GM23338 (cell line): Measurements from ENCODE around the gene ADD1. TPM values are rescaled to one million over a fixed set of nuclear protein-coding genes. Genes with fewer than 3 reads are reported as not detected.
A peak's percentile ranks its signal among the peaks of the same experiment; 100 is the strongest.

Experiments used
- ATAC-seq: fragments of 200-7000 bp; cut with Tn5 transposase; 3 replicates; pipeline ENCODE4 v1.9.1; 2020
- DNase-seq: peaks from one replicate; pipeline ENCODE4 v3.0.0-alpha.2; 2015; ENCODE audit warnings: low spot score
- H2AFZ ChIP-seq: fragments of 200-600 bp; sonication (generic); 2 replicates; pipeline ENCODE4 v1.8.0; 2016; ENCODE audit warnings: antibody characterized with exemption, mild to moderate bottlenecking, moderate library complexity
- H3F3A ChIP-seq: fragments of 200-600 bp; sonication (generic); replicated peaks from 2 replicates; pipeline ENCODE4 v1.8.0; 2017; ENCODE audit warnings: antibody characterized with exemption, mixed run types, low read depth
- H3K27ac ChIP-seq: fragments of 200-600 bp; sonication (generic); 2 replicates; pipeline ENCODE4 v1.6.1; 2016; ENCODE audit warnings: low read depth
- H3K27me3 ChIP-seq: fragments of 200-600 bp; sonication (generic); 2 replicates; pipeline ENCODE4 v1.8.0; 2016; ENCODE audit warnings: mild to moderate bottlenecking, mixed run types, moderate library complexity; ENCODE audit not compliant: insufficient read depth
- H3K36me3 ChIP-seq: fragments of 200-600 bp; sonication (generic); 2 replicates; pipeline ENCODE4 v1.8.0; 2016; ENCODE audit warnings: mild to moderate bottlenecking; ENCODE audit not compliant: insufficient read depth
- H3K4me1 ChIP-seq: fragments of 200-600 bp; sonication (generic); 2 replicates; pipeline ENCODE4 v1.8.0; 2016; ENCODE audit warnings: mild to moderate bottlenecking, moderate library complexity; ENCODE audit not compliant: insufficient read depth
- H3K4me2 ChIP-seq: fragments of 200-600 bp; sonication (generic); 2 replicates; pipeline ENCODE4 v1.7.1; 2017; ENCODE audit warnings: mixed run types
- H3K4me3 ChIP-seq: fragments of 200-600 bp; sonication (generic); 2 replicates; pipeline ENCODE4 v1.6.1; 2016; ENCODE audit warnings: mixed run types
- H3K79me2 ChIP-seq: fragments of 200-600 bp; sonication (generic); replicated peaks from 2 replicates; pipeline ENCODE4 v1.8.0; 2017; ENCODE audit warnings: mild to moderate bottlenecking; ENCODE audit not compliant: insufficient read depth
- H3K9me2 ChIP-seq: fragments of 200-600 bp; sonication (generic); 2 replicates; pipeline ENCODE4 v1.8.0; 2017; ENCODE audit not compliant: insufficient read depth
- H4K20me1 ChIP-seq: fragments of 200-600 bp; sonication (generic); replicated peaks from 2 replicates; pipeline ENCODE4 v1.8.0; 2017; ENCODE audit warnings: mild to moderate bottlenecking; ENCODE audit not compliant: insufficient read depth
- H3K27ac Mint-ChIP-seq: 2 replicates; pipeline ENCODE4 v1.8.0; 2020; ENCODE audit warnings: inconsistent platforms, mild to moderate bottlenecking, moderate library complexity, mixed read lengths
- H3K27me3 Mint-ChIP-seq: 3 replicates; pipeline ENCODE4 v1.8.0; 2022; ENCODE audit warnings: low read depth, mild to moderate bottlenecking, moderate library complexity, mixed read lengths, inconsistent platforms; ENCODE audit not compliant: insufficient read depth, poor library complexity
- H3K36me3 Mint-ChIP-seq: 3 replicates; pipeline ENCODE4 v1.8.0; 2021; ENCODE audit warnings: low read depth, mild to moderate bottlenecking, inconsistent platforms, moderate library complexity, mixed read lengths
- H3K4me1 Mint-ChIP-seq: 3 replicates; pipeline ENCODE4 v1.8.0; 2020; ENCODE audit warnings: mild to moderate bottlenecking, inconsistent platforms, mixed read lengths
- H3K4me3 Mint-ChIP-seq: 3 replicates; pipeline ENCODE4 v1.8.0; 2021; ENCODE audit warnings: moderate library complexity, mild to moderate bottlenecking, inconsistent platforms, mixed read lengths
- H3K9me3 Mint-ChIP-seq: 3 replicates; pipeline ENCODE4 v1.8.0; 2020; ENCODE audit warnings: moderate library complexity, mild to moderate bottlenecking, inconsistent platforms, mixed read lengths
- CREB1 ChIP-seq: fragments of 250-450 bp; sonication (Bioruptor Pico); IDR thresholded peaks from 2 replicates; pipeline ENCODE4 v1.5.0; 2020; ENCODE audit warnings: low read depth, mild to moderate bottlenecking, moderate library complexity
- EZH2 ChIP-seq: fragments of 200-600 bp; sonication (generic); IDR thresholded peaks from one replicate; pipeline ENCODE4 v1.8.0; 2017; ENCODE audit warnings: antibody characterized with exemption, mild to moderate bottlenecking, low read depth; ENCODE audit not compliant: unreplicated experiment
- EZH2phosphoT487 ChIP-seq: fragments of 200-600 bp; sonication (generic); IDR thresholded peaks from one replicate; pipeline ENCODE4 v1.8.1; 2018; ENCODE audit warnings: antibody characterized with exemption; ENCODE audit not compliant: unreplicated experiment
- JUNB ChIP-seq: IDR thresholded peaks from one replicate; pipeline ENCODE4 v1.6.1; 2016; ENCODE audit warnings: antibody characterized with exemption; ENCODE audit not compliant: unreplicated experiment
- POLR2AphosphoS5 ChIP-seq: IDR thresholded peaks from 2 replicates; pipeline ENCODE4 v1.6.1; 2016; ENCODE audit warnings: antibody characterized with exemption, low read depth
- STAT1 ChIP-seq: IDR thresholded peaks from one replicate; pipeline ENCODE4 v1.6.1; 2016; ENCODE audit warnings: antibody characterized with exemption; ENCODE audit not compliant: unreplicated experiment
- ZNF114 ChIP-seq: fragments of 250-450 bp; sonication (Bioruptor Pico); IDR thresholded peaks from 2 replicates; pipeline ENCODE4 v1.5.0; 2020; ENCODE audit warnings: mild to moderate bottlenecking, moderate library complexity
- ZNF331 ChIP-seq: fragments of 250-450 bp; sonication (Bioruptor Pico); IDR thresholded peaks from 2 replicates; pipeline ENCODE4 v1.5.0; 2020; ENCODE audit warnings: low read depth, mild to moderate bottlenecking, moderate library complexity
- polyA plus RNA-seq: library from polyadenylated mRNA; unstranded; fragments of >200 nt; fragmentation: Nextera tagmentation; extraction: Ambion mirVana; gene quantifications from 2 replicates; pipeline ENCODE4 v1.2.1, GENCODE V29; 2016
- total RNA-seq: library from RNA; depleted of rRNA; stranded (reverse); fragments of >200 nt; shearing (Covaris generic); gene quantifications from 2 replicates; pipeline ENCODE4 v1.2.3, GENCODE V29; 2014
- TF ChIP-seq, protein P1 (sequence below), 2 experiments: fragments of 200-600 bp in 1 of 2; sonication (generic) in 1 of 2; conservative IDR thresholded peaks; 2 replicates each; pipeline versions ENCODE4 v1.5.1 to v1.6.1; 2016 to 2017; ENCODE audit warnings: antibody characterized with exemption in 2 of 2, low read depth in 2 of 2, mild to moderate bottlenecking in 2 of 2, moderate library complexity in 1 of 2
- TF ChIP-seq, protein P2 (sequence below): fragments of 250-450 bp; sonication (Bioruptor Pico); IDR thresholded peaks from 2 replicates; pipeline ENCODE4 v1.5.0; 2020; ENCODE audit warnings: mild to moderate bottlenecking, moderate library complexity
- TF ChIP-seq, protein P3 (sequence below): IDR thresholded peaks from 2 replicates; pipeline ENCODE4 v1.6.1; 2016; ENCODE audit warnings: antibody characterized with exemption

ADD1 gene
- total and polyA plus RNA-seq, 2 experiments from 2014 or later = 126 to 144 TPM

DNA sequence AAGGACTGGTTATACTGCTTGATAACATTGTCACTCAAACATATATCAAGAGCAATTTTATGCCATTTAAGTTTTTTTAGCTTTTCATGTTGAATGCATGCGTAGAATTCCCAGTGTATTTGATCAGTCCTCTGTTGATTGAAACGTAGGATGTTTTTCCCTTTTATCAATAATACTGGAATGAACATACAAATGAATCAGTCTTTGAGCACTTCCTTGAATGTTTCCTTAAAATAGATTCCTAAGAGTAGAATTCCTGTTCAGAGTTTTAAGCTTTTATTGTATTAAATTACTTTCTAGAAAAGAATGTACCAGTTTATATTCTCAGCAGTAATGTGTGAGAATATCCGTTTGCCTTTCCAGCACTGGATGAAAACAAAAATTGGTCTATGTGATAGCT, 37.8 kb downstream of the ADD1 start:
- Histone ChIP-seq H3K79me2 (peaks cover 14% of the 10 kb centered on the region), H2AFZ (no peak overlapping the region), H3K9me2 (no peaks in the 10 kb centered on the region), H3K36me3 (peaks cover 8% of the 10 kb centered on the region), H3K27me3 (no peaks in the 10 kb centered on the region), H4K20me1 (no peaks in the 10 kb centered on the region), H3K4me1 (0 out of 2 replicates have a peak, but pooled peaks cover 7% of the 10 kb centered on the region), H3K4me2 (no peak overlapping the region), H3K4me3 (no peak overlapping the region), H3F3A (no peaks in the 10 kb centered on the region), H3K27ac (peak overlapping the region; percentile 58)
- Mint-ChIP-seq H3K4me3 (no peak overlapping the region), H3K9me3 (no peaks in the 10 kb centered on the region), H3K4me1 (peaks cover 10% of the 10 kb centered on the region), H3K27me3 (no peaks in the 10 kb centered on the region), H3K27ac (no peak overlapping the region; the same call in 1 of the 2 replicates), H3K36me3 (peaks cover 43% of the 10 kb centered on the region)
- ATAC-seq = no peak
- TF ChIP-seq CREB1 = no peak
- TF ChIP-seq, protein P1, sequence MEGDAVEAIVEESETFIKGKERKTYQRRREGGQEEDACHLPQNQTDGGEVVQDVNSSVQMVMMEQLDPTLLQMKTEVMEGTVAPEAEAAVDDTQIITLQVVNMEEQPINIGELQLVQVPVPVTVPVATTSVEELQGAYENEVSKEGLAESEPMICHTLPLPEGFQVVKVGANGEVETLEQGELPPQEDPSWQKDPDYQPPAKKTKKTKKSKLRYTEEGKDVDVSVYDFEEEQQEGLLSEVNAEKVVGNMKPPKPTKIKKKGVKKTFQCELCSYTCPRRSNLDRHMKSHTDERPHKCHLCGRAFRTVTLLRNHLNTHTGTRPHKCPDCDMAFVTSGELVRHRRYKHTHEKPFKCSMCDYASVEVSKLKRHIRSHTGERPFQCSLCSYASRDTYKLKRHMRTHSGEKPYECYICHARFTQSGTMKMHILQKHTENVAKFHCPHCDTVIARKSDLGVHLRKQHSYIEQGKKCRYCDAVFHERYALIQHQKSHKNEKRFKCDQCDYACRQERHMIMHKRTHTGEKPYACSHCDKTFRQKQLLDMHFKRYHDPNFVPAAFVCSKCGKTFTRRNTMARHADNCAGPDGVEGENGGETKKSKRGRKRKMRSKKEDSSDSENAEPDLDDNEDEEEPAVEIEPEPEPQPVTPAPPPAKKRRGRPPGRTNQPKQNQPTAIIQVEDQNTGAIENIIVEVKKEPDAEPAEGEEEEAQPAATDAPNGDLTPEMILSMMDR (conservative IDR thresholded peaks at IDR 0.05; ENCODE audit: low read depth in 2 of 2) = no peak
- no peak for TF ChIP-seq ZNF331
- no peak for TF ChIP-seq EZH2phosphoT487
- no peak for TF ChIP-seq JUNB
- DNase-seq = no peak

- Histone ChIP-seq H3K36me3 (peaks cover 8% of the 10 kb centered on the region), H3F3A (no peaks in the 10 kb centered on the region), H3K4me1 (0 out of 2 replicates have a peak, but pooled peaks cover 7% of the 10 kb centered on the region), H3K4me2 (peak overlapping the region; percentile 9; the same call in 1 of the 2 replicates), H3K79me2 (peaks cover 10% of the 10 kb centered on the region), H3K4me3 (no peak overlapping the region), H3K27ac (peak overlapping the region; percentile 58), H2AFZ (no peak overlapping the region), H3K9me2 (no peaks in the 10 kb centered on the region), H4K20me1 (no peaks in the 10 kb centered on the region), H3K27me3 (no peaks in the 10 kb centered on the region)
- H3K27me3 Mint-ChIP-seq = no peaks in the 10 kb centered on the region
- peaks cover 10% of the 10 kb centered on the region for H3K4me1 Mint-ChIP-seq
- H3K27ac Mint-ChIP-seq = peak overlapping the region; percentile 30
- H3K36me3 Mint-ChIP-seq = peaks cover 39% of the 10 kb centered on the region
- no peak; the same call in 2 of the 3 replicates for ATAC-seq
- peak; percentile 52 for DNase-seq
- no peak overlapping the region for H3K4me3 Mint-ChIP-seq
- no peaks in the 10 kb centered on the region for H3K9me3 Mint-ChIP-seq
- TF ChIP-seq ZNF331 (no peak), JUNB (no peak), CREB1 (no peak), ZNF114 (CRISPR knock-in tag) (no peak), EZH2 (no peak), EZH2phosphoT487 (no peak), STAT1 (no peak), POLR2AphosphoS5 (no peak)
- TF ChIP-seq, protein P2, sequence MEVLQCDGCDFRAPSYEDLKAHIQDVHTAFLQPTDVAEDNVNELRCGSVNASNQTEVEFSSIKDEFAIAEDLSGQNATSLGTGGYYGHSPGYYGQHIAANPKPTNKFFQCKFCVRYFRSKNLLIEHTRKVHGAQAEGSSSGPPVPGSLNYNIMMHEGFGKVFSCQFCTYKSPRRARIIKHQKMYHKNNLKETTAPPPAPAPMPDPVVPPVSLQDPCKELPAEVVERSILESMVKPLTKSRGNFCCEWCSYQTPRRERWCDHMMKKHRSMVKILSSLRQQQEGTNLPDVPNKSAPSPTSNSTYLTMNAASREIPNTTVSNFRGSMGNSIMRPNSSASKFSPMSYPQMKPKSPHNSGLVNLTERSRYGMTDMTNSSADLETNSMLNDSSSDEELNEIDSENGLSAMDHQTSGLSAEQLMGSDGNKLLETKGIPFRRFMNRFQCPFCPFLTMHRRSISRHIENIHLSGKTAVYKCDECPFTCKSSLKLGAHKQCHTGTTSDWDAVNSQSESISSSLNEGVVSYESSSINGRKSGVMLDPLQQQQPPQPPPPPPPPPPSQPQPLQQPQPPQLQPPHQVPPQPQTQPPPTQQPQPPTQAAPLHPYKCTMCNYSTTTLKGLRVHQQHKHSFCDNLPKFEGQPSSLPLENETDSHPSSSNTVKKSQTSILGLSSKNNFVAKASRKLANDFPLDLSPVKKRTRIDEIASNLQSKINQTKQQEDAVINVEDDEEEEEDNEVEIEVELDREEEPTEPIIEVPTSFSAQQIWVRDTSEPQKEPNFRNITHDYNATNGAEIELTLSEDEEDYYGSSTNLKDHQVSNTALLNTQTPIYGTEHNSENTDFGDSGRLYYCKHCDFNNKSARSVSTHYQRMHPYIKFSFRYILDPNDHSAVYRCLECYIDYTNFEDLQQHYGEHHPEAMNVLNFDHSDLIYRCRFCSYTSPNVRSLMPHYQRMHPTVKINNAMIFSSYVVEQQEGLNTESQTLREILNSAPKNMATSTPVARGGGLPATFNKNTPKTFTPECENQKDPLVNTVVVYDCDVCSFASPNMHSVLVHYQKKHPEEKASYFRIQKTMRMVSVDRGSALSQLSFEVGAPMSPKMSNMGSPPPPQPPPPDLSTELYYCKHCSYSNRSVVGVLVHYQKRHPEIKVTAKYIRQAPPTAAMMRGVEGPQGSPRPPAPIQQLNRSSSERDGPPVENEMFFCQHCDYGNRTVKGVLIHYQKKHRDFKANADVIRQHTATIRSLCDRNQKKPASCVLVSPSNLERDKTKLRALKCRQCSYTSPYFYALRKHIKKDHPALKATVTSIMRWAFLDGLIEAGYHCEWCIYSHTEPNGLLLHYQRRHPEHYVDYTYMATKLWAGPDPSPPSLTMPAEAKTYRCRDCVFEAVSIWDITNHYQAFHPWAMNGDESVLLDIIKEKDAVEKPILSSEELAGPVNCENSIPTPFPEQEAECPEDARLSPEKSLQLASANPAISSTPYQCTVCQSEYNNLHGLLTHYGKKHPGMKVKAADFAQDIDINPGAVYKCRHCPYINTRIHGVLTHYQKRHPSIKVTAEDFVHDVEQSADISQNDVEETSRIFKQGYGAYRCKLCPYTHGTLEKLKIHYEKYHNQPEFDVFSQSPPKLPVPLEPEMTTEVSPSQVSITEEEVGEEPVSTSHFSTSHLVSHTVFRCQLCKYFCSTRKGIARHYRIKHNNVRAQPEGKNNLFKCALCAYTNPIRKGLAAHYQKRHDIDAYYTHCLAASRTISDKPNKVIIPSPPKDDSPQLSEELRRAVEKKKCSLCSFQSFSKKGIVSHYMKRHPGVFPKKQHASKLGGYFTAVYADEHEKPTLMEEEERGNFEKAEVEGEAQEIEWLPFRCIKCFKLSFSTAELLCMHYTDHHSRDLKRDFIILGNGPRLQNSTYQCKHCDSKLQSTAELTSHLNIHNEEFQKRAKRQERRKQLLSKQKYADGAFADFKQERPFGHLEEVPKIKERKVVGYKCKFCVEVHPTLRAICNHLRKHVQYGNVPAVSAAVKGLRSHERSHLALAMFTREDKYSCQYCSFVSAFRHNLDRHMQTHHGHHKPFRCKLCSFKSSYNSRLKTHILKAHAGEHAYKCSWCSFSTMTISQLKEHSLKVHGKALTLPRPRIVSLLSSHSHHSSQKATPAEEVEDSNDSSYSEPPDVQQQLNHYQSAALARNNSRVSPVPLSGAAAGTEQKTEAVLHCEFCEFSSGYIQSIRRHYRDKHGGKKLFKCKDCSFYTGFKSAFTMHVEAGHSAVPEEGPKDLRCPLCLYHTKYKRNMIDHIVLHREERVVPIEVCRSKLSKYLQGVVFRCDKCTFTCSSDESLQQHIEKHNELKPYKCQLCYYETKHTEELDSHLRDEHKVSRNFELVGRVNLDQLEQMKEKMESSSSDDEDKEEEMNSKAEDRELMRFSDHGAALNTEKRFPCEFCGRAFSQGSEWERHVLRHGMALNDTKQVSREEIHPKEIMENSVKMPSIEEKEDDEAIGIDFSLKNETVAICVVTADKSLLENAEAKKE (CRISPR knock-in tag) = no peak
- TF ChIP-seq, protein P3, sequence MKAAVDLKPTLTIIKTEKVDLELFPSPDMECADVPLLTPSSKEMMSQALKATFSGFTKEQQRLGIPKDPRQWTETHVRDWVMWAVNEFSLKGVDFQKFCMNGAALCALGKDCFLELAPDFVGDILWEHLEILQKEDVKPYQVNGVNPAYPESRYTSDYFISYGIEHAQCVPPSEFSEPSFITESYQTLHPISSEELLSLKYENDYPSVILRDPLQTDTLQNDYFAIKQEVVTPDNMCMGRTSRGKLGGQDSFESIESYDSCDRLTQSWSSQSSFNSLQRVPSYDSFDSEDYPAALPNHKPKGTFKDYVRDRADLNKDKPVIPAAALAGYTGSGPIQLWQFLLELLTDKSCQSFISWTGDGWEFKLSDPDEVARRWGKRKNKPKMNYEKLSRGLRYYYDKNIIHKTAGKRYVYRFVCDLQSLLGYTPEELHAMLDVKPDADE = no peak
Observed at GRCh38 chr4:2882341-2882740, 38.7 kb downstream of the ADD1 start.
